D721Med (cell line): ENCODE data around the gene ETV6.

Experiments used
- DNase-seq: peaks from one replicate; pipeline ENCODE4 v3.0.0; 2011; ENCODE audit warnings: low spot score; ENCODE audit not compliant: insufficient read length
- FAIRE-seq: peaks from 2 replicates; lab custom pipeline; 2011; peaks lifted over from hg19 to GRCh38; lab: Jason Lieb, UNC
- CTCF ChIP-seq: IDR thresholded peaks from 2 replicates; pipeline ENCODE4 v1.5.1; 2012; ENCODE audit warnings: mild to moderate bottlenecking, control low read depth; ENCODE audit not compliant: insufficient read depth; ENCODE audit errors: missing control alignments

Gene ETV6

GRCh38 chr12:11807458-11807857, 158.0 kb downstream of the ETV6 start:
- DNase-seq (no peak), FAIRE-seq (no peak)
- TF ChIP-seq CTCF, result no peak

GRCh38 chr12:11808931-11809330, 159.5 kb downstream of the ETV6 start:
- FAIRE-seq (no peak), DNase-seq (no peak)
- TF ChIP-seq CTCF, result no peak

GRCh38 chr12:11810206-11810545, 160.7 kb downstream of the ETV6 start:
- TF ChIP-seq CTCF, result no peak
- DNase-seq (no peak), FAIRE-seq (no peak)

GRCh38 chr12:11811008-11811407, 161.5 kb downstream of the ETV6 start:
- FAIRE-seq, result no peak

GRCh38 chr12:11812241-11812585, 162.7 kb downstream of the ETV6 start:
- no peak for TF ChIP-seq CTCF
- no peak for DNase-seq
- no peak for FAIRE-seq

More at GRCh38 chr12:11811008-11811407, 161.5 kb downstream of the ETV6 start:
- DNase-seq, result no peak
- TF ChIP-seq CTCF, result no peak

- TF ChIP-seq CTCF, result no peak
- no peak for DNase-seq
These were observed 163.3 kb downstream of the ETV6 start for GRCh38 chr12:11812586-11813437.

GRCh38 chr12:11813438-11813813, 164.0 kb downstream of the ETV6 start:
- FAIRE-seq (no peak), DNase-seq (no peak)
- TF ChIP-seq CTCF, result no peak

More at GRCh38 chr12:11812586-11813437, 163.3 kb downstream of the ETV6 start:
- FAIRE-seq, result no peak
